Lung microvascular endothelial cell (primary cell): ENCODE data around the gene B3GALT5. TPM values are rescaled to one million over a fixed set of nuclear protein-coding genes. Genes with fewer than 3 reads are reported as not detected.
"Not testable (repeated sequence)": the region's sequence is repeated elsewhere in the genome, so short reads cannot be mapped to it uniquely, and the experiment has no call there.

Experiments used
- DNase-seq, 2 donors: peaks; one replicate each; pipeline versions ENCODE4 v3.0.0 to v3.0.0-alpha.2; 2010; ENCODE audit warnings: low read depth in 2 of 2
- total RNA-seq: library from RNA; depleted of rRNA; stranded (reverse); fragments of >200 nt; gene quantifications from 2 replicates; pipeline ENCODE4 v1.2.1, GENCODE V29; 2014

B3GALT5 gene
- total RNA-seq, 1 donor from 2014 or later, result not detected

GRCh38 chr21:39666026-39666425, 53.3 kb downstream of the B3GALT5 start:
- DNase-seq, result no peak

GRCh38 chr21:39666681-39667315, 54.1 kb downstream of the B3GALT5 start:
- DNase-seq, result no peak

- no peak for DNase-seq
These were observed 54.7 kb downstream of the B3GALT5 start for GRCh38 chr21:39667353-39667891.

- DNase-seq, result no peak
These were observed 55.6 kb downstream of the B3GALT5 start for GRCh38 chr21:39668369-39668768.

GRCh38 chr21:39669485-39669884, 56.7 kb downstream of the B3GALT5 start:
- DNase-seq, result no peak

- DNase-seq, result no peak
These were observed 57.4 kb downstream of the B3GALT5 start for GRCh38 chr21:39669976-39670661.

GRCh38 chr21:39670701-39671100, 58.0 kb downstream of the B3GALT5 start:
- DNase-seq, result no peak

- DNase-seq, result no peak
These were observed 59.2 kb downstream of the B3GALT5 start for GRCh38 chr21:39671986-39672385.

- DNase-seq, result no peak
These were observed 60.4 kb downstream of the B3GALT5 start for GRCh38 chr21:39673163-39673562.

- no peak for DNase-seq
These were observed 61.0 kb downstream of the B3GALT5 start for GRCh38 chr21:39673736-39674135.

- DNase-seq, result no peak
These were observed 62.1 kb downstream of the B3GALT5 start for GRCh38 chr21:39674801-39675200.

GRCh38 chr21:39675590-39675989, 62.9 kb downstream of the B3GALT5 start:
- no peak for DNase-seq

GRCh38 chr21:39675993-39676661, 63.4 kb downstream of the B3GALT5 start:
- DNase-seq, result peak in 1 of 2 donors; percentile 77

- no peak for DNase-seq
These were observed 67.5 kb downstream of the B3GALT5 start for GRCh38 chr21:39680216-39680615.

GRCh38 chr21:39681257-39681656, 68.5 kb downstream of the B3GALT5 start:
- no peak for DNase-seq

- peak in 1 of 2 donors; percentile 9 for DNase-seq
These were observed 69.1 kb downstream of the B3GALT5 start for GRCh38 chr21:39681845-39682244.

GRCh38 chr21:39685236-39685635, 72.5 kb downstream of the B3GALT5 start:
- DNase-seq, result no peak

GRCh38 chr21:39685991-39686390, 73.3 kb downstream of the B3GALT5 start:
- no peak for DNase-seq

- no peak for DNase-seq
These were observed 74.1 kb downstream of the B3GALT5 start for GRCh38 chr21:39686646-39687468.

GRCh38 chr21:39688010-39688409, 75.3 kb downstream of the B3GALT5 start:
- DNase-seq, result no peak

- not testable (repeated sequence) for DNase-seq
These were observed 77.1 kb downstream of the B3GALT5 start for GRCh38 chr21:39689860-39690259.

GRCh38 chr21:39690454-39690853, 77.7 kb downstream of the B3GALT5 start:
- DNase-seq, result no peak
